Endothelial cell of umbilical vein (primary cell): ENCODE results near the gene LAMA4. TPM values are rescaled to one million over a fixed set of nuclear protein-coding genes. Genes with fewer than 3 reads are reported as not detected.

Experiments used
- BruUV-seq: library from RNA; stranded (reverse); fragments of 400-500 nt; replicated peaks from 2 replicates; lab custom pipeline; 2021; lab: Mats Ljungman, UMichigan
- CTCF ChIA-PET: fragments of 300-600, 350-600 bp; sonication (Branson Sonifier 250); formaldehyde crosslinking; loops from one replicate; lab custom pipeline; 2021; ENCODE audit warnings: antibody characterized with exemption, inconsistent platforms; lab: Charles Lee
- POLR2A ChIA-PET: fragments of 300-600, 350-600 bp; sonication (Branson Sonifier 250); formaldehyde crosslinking; loops from one replicate; lab custom pipeline; 2021; ENCODE audit warnings: antibody characterized with exemption, inconsistent platforms; lab: Charles Lee
- DNase-seq: peaks from one replicate; pipeline ENCODE4 v3.0.0-alpha.2; 2011; ENCODE audit warnings: low read depth, low spot score
- FAIRE-seq: peaks from 2 replicates; lab custom pipeline; 2011; peaks lifted over from hg19 to GRCh38; lab: Jason Lieb, UNC
- H2AFZ ChIP-seq: 2 replicates; pipeline ENCODE4 v1.6.0; 2012; ENCODE audit warnings: low read depth, low read length, control low read depth, inconsistent platforms
- H3K27ac ChIP-seq: 2 replicates; pipeline ENCODE4 v1.5.1; 2011; ENCODE audit warnings: low read depth, mild to moderate bottlenecking, control low read depth, low read length, moderate library complexity; ENCODE audit not compliant: insufficient read depth
- H3K27me3 ChIP-seq, 2 experiments: 2 replicates each; pipeline versions ENCODE4 v1.6.0 to v1.6.1; 2011; ENCODE audit warnings: low read length in 2 of 2, mixed read lengths in 1 of 2; ENCODE audit not compliant: control insufficient read depth in 2 of 2, insufficient read depth in 2 of 2
- H3K36me3 ChIP-seq, 2 experiments: 2 replicates in 1 of 2; 3 replicates in 1 of 2; pipeline ENCODE4 v1.5.1; 2011; ENCODE audit warnings: low read length in 2 of 2, mild to moderate bottlenecking in 1 of 2, moderate library complexity in 1 of 2; ENCODE audit not compliant: control insufficient read depth in 2 of 2, insufficient read depth in 2 of 2; ENCODE audit errors: extremely low read depth in 1 of 2
- H3K4me1 ChIP-seq: 3 replicates; pipeline ENCODE4 v1.5.1; 2011; ENCODE audit warnings: mild to moderate bottlenecking, low read length; ENCODE audit not compliant: control insufficient read depth, insufficient read depth; ENCODE audit errors: extremely low read depth
- H3K4me2 ChIP-seq: 2 replicates; pipeline ENCODE4 v1.6.1; 2011; ENCODE audit warnings: low read length, control low read depth, mixed read lengths; ENCODE audit not compliant: insufficient read depth
- H3K4me3 ChIP-seq, 3 experiments: fragments of 200-600 bp in 1 of 3; sonication (generic), shearing (Covaris generic) in 1 of 3; replicated peaks in 1 of 3; 2 replicates each; pipeline ENCODE4 v1.5.1; 2011 to 2016; ENCODE audit warnings: control low read depth in 3 of 3, low read length in 3 of 3, mild to moderate bottlenecking in 2 of 3, inconsistent platforms in 1 of 3, low read depth in 1 of 3, moderate library complexity in 1 of 3; ENCODE audit not compliant: insufficient read depth in 1 of 3
- H3K79me2 ChIP-seq: 2 replicates; pipeline ENCODE4 v1.6.0; 2012; ENCODE audit warnings: low read length, inconsistent platforms; ENCODE audit not compliant: control insufficient read depth, insufficient read depth
- H3K9ac ChIP-seq: replicated peaks from 2 replicates; pipeline ENCODE3; 2011; ENCODE audit warnings: low read length, control low read depth; ENCODE audit not compliant: insufficient read depth; ENCODE audit errors: extremely low read depth
- H3K9me1 ChIP-seq: replicated peaks from 3 replicates; pipeline ENCODE4 v1.6.0; 2011; ENCODE audit warnings: mild to moderate bottlenecking, low read length; ENCODE audit not compliant: control insufficient read depth, insufficient read depth; ENCODE audit errors: extremely low read depth
- H3K9me3 ChIP-seq: replicated peaks from 2 replicates; pipeline ENCODE4 v1.5.1; 2012; ENCODE audit warnings: low read length, inconsistent platforms; ENCODE audit not compliant: control insufficient read depth, insufficient read depth
- H4K20me1 ChIP-seq: replicated peaks from 2 replicates; pipeline ENCODE3; 2011; ENCODE audit warnings: mild to moderate bottlenecking, low read length; ENCODE audit not compliant: control insufficient read depth, insufficient read depth; ENCODE audit errors: extremely low read depth
- FOS ChIP-seq: IDR thresholded peaks from 2 replicates; pipeline ENCODE4 v1.6.1; 2011; ENCODE audit warnings: mild to moderate bottlenecking, low read length, moderate library complexity, borderline replicate concordance; ENCODE audit not compliant: insufficient read depth
- MYC ChIP-seq: IDR thresholded peaks from one replicate; pipeline ENCODE4 v1.6.1; 2011; ENCODE audit warnings: mild to moderate bottlenecking, low read depth, low read length
- POLR2A ChIP-seq: IDR thresholded peaks from 2 replicates; pipeline ENCODE4 v1.6.1; 2012; ENCODE audit warnings: low read depth, mild to moderate bottlenecking, control low read depth, low read length
- POLR2AphosphoS5 ChIP-seq: IDR thresholded peaks from 2 replicates; pipeline ENCODE4 v1.6.1; 2012; ENCODE audit warnings: low read depth, mild to moderate bottlenecking, control low read depth, low read length, moderate library complexity; ENCODE audit not compliant: insufficient read depth
- dilution Hi-C: fragments of 300-500 bp; cut with MboI; formaldehyde crosslinking; loops from one replicate; pipeline ENCODE4 v1.15.0; 2019; ENCODE audit warnings: low sequenced_read_pairs; ENCODE audit not compliant: extremely low pct_ligation_motif_present
- intact Hi-C: fragments of 100-400 bp; cut with micrococcal nuclease; formaldehyde crosslinking; loops from one replicate; pipeline ENCODE4 v1.10.0; 2022
- polyA plus RNA-seq, 4 experiments: library from polyadenylated mRNA; depleted of rRNA in 3 of 4; stranded (reverse) in 3 of 4; unstranded in 1 of 4; fragments of >200 nt; gene quantifications; 2 replicates each; pipeline versions ENCODE4 v1.2.1 to v1.2.3, GENCODE V29; 2011 to 2012; ENCODE audit warnings: missing spikeins in 1 of 4
- total RNA-seq: library from RNA; stranded (reverse); gene quantifications from 2 replicates; pipeline ENCODE4 v1.2.3, GENCODE V29; 2021

The LAMA4 gene
- total and polyA plus RNA-seq, 2 donors (not counting 3 experiments of a cell fraction or from before 2014, with no cell fraction given), result 384 to 629 TPM

DNA sequence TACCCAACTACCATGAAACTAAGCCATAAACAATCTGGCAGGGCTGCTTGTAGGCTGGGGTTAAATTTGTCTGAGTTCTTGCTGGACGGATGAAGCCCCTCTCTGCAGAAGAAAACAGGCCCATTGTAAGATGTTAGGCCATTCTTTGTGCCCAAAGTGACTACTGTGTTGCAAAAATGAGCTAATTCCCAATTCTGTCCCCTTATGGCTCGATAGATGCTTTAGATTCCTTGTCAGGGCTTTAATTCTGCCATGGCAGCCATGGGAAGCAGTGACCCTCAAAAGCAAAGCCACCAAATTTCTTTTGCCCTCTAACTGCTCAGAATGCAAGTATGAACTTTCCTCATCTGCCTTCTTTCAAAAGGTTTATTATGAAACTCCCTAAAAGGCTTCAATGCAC lies 45.2 kb downstream of the LAMA4 start:
- H3K4me3 ChIP-seq, result no peak overlapping the region
- BruUV-seq, result no TSS peak
- H3K4me1 ChIP-seq, result peaks cover 62% of the 10 kb centered on the region
- intact Hi-C loops (no loop called here), dilution Hi-C loops (no loop called here)
- no peak overlapping the region for H3K27ac ChIP-seq
- no peak overlapping the region for H3K9ac ChIP-seq
- peaks cover 56% of the 10 kb centered on the region for H3K79me2 ChIP-seq
- TF ChIP-seq POLR2AphosphoS5 (peak; percentile 32), MYC (no peak)
- H2AFZ ChIP-seq, result no peak overlapping the region
- H3K9me1 ChIP-seq, result no peaks in the 10 kb centered on the region
- no peaks in the 10 kb centered on the region for H4K20me1 ChIP-seq
- no peaks in the 10 kb centered on the region for H3K9me3 ChIP-seq
- DNase-seq (no peak), FAIRE-seq (no peak)
- no peaks in the 10 kb centered on the region for H3K27me3 ChIP-seq
- ChIA-PET CTCF (interaction anchor here (1.3 kb wide), 1 partner anchor 25 kb away, joined by 3 read pairs; no protein-coding TSS in a partner anchor), POLR2A (no interaction called here)
- no peak overlapping the region for H3K4me2 ChIP-seq
- H3K36me3 ChIP-seq, result peaks cover 32 to 50% of the 10 kb centered on the region in 2 experiments

DNA sequence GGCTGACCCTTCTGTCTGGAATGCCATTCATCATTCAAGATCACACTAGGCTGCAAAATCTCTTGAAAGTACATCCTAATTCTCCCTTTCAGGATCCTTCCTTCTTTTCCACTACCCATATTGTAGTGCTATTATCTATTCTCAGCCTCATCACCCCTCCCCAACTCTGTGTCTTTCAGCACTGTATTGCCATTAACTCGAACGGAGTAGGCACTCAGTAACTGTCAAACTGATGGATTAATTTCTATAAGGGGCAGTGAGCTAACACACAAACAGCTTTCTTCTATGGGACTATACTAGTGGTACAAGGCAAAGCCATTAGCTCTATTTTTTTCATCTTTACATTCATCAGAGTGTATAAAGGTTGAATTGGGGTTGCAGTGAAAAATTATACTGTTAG lies 46.6 kb downstream of the LAMA4 start:
- Histone ChIP-seq H3K4me3 (no peak overlapping the region), H4K20me1 (no peaks in the 10 kb centered on the region), H3K27ac (peak overlapping the region; percentile 87), H3K27me3 (no peaks in the 10 kb centered on the region), H3K4me2 (no peak overlapping the region), H3K9me1 (no peaks in the 10 kb centered on the region), H3K9ac (no peak overlapping the region), H3K36me3 (peaks cover 25 to 41% of the 10 kb centered on the region in 2 experiments), H2AFZ (no peak overlapping the region), H3K79me2 (peaks cover 50% of the 10 kb centered on the region), H3K4me1 (peaks cover 70% of the 10 kb centered on the region), H3K9me3 (no peaks in the 10 kb centered on the region)
- ChIA-PET CTCF (interaction anchor here (1.3 kb wide), 1 partner anchor 26 kb away, joined by 3 read pairs; no protein-coding TSS in a partner anchor), POLR2A (no interaction called here)
- intact Hi-C loops (no loop called here), dilution Hi-C loops (no loop called here)
- no TSS peak for BruUV-seq
- DNase-seq, result no peak
- no peak for FAIRE-seq
- TF ChIP-seq FOS (no peak), POLR2A (peak; percentile 55)
